NCI-H2196 treated with DMSO at 0.1 percent for 48 hours (cell line): ENCODE data around the gene EGF.

Source experiments
- DNase-seq: peaks from one replicate; lab custom pipeline; 2025; ENCODE audit not compliant: unreplicated experiment; lab: John Stamatoyannopoulos, UW

The EGF gene

DNA sequence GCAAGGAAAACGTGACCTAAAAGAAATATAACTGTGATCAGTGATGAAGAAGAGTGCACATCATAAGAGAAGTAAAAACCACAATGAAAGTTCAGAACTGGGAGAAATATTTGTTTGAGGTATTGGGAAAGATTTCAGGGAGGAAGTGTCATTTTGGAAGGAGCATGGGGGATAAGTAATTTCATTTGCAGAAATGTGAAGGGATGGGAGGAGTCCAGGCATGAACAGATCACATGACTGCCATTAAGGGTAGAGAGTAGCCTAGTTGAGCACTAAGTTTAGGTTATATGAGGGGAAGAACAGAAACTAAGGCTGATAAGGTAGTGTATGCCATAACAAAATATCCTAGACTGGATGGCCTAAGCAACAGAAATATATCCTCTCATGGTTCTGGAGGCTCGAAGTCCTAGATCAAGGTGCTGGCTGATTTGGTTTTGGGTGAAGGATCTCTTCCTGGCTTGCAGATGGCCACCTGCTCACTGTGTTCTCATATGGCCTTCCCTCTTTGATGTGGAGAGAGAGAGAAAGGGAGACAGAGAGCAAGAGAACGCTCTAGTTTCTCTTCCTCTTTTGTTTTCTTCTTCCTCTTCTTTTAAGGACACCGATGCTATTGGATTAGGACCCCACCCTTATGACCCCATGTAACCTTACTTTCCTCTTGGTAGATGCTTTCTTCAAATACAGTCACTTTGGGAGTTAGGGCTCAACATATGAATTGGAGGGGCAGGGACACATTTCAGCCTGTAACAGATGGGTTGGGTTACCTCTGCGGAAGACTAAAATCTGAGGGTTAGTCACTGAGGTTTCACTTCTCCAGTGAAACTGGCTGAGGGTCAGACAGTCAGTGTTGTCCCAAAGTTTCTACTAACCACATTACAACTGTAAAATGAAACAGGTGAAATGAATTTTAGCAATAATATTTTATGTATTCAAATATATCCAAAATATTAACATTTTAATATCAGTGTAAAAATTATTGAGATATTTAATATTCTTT is 77.9 kb downstream of the EGF start:
- DNase-seq: no peak

DNA sequence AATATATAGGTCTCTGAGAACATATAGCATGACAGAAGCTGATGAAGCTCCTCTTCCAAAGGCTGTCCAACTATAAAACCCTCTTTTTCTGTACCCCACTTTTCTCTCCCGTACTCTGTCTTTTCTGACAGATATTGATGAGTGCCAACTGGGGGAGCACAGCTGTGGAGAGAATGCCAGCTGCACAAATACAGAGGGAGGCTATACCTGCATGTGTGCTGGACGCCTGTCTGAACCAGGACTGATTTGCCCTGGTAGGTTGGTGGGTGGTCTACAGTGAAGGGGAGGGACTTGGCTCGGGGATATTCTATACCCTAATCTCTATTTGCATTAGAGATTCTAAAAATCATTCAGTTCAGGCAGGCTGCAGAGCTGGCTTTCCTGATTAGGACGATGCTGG is 80.4 kb downstream of the EGF start:
- no peak for DNase-seq

- DNase-seq: no peak
Measured at GRCh38 chr4:109994415-109994827, 81.7 kb downstream of the EGF start.

DNA sequence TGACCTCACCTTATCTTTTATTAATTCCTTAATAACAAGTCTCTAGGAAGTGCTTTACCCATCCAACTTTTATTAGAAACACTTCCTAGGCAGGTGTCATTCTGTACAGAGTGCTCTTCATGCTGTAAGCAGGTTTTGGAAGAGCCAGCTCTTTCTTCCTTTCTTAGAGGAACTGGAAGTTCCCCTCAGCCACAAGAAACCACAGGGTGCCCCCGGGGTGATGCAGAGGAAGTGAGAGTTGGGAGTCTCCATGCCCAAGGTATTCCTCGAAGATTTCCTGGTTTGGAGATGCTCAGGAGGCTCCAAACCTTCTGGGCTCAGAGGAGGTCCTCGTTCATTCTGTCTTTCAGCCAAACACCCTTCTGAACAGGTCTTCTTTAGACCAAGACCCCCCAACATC is 83.8 kb downstream of the EGF start:
- DNase-seq: no peak

DNA sequence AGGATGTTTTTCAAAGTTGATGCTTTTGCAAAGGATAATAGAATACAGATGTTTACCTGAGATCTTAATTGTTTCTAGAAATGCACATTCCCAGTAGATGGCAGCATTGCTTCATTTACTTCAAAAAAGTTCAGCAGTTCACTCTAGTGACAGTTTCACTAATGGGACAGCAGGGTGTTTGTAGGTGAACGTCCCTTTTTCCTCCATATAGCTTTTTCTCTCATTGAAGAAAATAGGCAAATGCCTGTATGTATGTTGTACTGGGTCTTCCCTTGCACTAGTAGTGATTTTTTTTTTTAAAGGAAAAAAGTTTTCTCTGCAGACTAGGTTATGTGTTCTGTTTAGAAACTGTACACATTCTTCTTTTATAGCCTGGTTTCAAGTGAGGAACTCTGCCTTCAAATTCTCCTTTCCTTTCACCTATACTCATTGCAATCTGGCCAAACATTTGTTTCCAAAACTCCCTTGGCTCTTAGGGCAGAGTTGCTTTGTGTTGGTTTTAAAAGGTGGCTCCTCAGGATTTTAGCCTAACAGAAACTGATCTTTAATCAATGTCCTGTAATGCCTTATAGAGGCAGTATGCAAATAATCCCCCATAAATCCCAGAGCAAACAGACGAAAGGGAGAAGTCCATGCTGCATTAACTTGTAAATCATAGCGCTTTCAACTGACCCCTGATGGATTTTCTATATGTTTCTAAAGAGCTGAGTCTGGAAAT is 86.3 kb downstream of the EGF start:
- DNase-seq: peak; percentile 3

GRCh38 chr4:109999585-109999912 is 86.9 kb downstream of the EGF start:
- no peak for DNase-seq

DNA sequence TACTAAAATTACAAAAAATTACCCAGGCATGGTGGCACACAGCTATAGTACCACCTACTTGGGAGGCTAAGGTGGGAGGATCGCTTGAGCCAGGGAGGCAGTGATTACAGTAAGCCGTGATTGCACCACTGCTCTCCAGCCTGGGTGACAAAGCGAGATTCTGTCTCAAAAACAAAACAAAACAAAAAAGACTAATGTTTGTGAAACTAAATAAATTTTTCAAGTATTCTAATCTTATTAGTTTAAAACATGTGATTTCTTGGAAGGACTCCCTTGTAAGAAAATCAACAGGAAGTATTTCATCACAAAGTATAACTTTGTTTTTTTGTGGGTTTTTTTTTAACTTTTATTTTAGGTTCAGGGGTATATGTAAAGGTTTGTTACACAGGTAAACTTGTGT is 89.6 kb downstream of the EGF start:
- DNase-seq: no peak

DNA sequence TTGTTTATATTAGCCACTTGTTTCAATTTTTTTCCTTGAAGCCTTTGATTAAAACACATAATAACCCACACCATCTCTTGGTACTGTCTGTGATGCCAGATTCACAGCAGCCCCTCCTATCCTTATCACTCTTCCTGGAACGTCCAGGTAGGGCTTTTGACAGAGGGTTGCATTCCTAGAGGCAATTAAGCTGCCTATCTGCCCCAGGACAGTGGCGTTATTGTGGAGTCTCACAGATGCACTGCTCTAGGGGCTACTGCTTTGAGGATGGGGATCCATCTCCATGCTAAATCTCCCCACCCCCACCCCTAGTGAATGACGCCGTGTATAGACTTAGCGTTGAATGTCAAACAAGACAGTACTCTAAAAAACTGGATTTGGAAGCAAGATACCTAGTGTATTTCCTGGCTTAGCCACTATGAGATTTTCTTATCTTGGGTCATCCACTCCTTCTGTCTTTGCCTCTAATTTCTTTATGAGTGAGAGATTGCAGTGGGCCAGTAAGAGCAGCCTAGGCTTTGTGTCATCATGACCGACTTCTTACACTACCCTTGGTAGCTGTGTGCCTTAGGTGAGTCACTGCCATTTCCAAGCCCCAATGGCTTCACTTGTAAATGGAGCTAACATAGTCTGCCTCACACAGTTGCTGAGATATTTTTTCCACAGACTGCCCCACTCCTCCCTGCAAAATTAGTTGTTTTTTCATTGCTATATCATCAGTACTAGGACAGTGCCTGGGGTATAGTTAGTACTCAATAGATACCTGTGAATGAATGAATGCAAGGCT is 90.9 kb downstream of the EGF start:
- DNase-seq: no peak

GRCh38 chr4:110004556-110004955 is 91.9 kb downstream of the EGF start:
- DNase-seq: no peak

DNA sequence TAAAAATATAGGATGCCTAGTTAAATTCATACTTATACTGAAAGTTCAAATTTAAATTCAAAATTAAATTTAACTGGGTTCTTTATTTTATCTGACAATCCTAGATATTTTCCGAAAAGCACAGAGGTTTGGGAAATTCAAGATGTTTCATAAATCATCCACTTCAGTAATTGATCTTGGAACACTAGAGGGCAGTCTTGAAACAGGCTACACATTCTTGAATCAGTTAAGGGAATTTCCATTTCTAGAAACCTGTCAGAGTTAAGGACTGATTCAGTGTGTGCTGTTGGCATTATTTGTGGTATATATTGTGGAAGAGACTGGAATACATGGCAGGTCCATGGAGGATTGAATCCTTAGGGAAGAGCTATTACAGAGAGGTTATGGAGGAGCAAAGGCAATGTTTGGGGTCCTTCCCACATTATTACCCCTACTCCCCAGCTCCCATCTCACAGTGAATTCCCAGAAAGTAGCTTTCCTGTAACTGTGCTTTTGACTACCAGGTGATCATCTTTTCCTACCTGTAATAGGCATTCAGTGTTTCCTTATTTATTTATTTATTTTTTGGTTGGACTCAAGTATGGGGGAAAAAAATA is 92.9 kb downstream of the EGF start:
- DNase-seq: peak; percentile 15

DNA sequence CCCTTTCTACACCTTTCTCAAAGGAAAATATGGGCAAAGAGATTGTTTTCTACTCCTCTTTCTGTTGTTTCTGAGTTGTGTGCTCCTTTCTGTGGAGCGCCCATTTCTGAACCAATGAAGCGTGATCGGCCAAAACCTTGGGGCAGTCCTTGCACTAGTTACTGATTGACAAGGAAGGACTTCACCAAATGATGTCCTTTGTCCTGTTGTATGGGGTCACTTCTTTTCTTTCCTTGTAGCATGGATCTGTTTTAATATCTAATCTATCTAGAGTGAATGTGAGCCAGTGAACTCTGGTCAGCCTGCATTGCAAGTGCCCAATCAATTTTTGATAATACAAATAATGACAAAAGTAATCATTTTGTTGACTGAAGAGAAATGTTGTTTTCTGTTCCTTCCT is 94.5 kb downstream of the EGF start:
- DNase-seq: no peak

DNA sequence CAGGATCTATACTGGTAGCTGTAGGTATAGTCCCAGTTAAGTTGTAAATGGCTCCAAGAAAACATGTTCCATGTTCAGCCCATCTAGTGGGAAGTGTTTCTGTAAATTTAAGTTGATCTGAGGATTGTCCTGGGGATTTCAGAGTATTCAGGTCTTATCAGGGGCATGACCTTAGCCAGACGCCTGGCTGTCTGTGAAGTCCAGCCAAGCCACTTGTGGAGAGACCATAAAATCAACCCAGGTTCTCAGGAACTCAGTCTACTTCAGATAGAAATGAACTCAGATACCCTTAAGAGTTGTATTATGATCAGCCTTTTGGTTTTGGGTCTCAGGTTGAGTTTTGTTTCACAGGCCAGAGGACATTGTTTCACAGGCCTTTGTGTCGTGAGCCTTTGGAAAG is 95.9 kb downstream of the EGF start:
- DNase-seq: no peak

- DNase-seq: no peak
Measured at GRCh38 chr4:110009550-110009949, 96.9 kb downstream of the EGF start.

- no peak for DNase-seq
Measured at GRCh38 chr4:110010797-110011196, 98.1 kb downstream of the EGF start.

GRCh38 chr4:110012917-110013316 is 100.2 kb downstream of the EGF start:
- DNase-seq: no peak

DNA sequence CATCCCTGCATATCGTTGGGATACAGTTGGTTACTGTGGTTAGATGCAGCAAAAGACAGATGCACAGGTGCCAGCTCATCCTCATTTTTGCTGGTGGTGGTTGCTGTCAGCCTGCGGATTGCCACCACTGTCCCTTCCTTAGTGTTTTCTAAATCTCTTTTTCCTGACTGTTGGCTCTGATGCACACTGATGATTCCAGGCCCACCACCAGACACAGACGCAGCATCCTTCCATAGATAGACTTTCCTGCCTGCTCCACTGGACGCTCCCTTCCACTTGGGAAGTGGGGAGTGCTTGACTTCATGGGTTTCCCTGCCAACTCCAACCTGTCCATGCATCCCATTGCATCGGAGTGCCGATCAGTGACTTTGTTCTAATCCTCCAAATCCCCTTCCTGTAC is 101.5 kb downstream of the EGF start:
- no peak for DNase-seq

DNA sequence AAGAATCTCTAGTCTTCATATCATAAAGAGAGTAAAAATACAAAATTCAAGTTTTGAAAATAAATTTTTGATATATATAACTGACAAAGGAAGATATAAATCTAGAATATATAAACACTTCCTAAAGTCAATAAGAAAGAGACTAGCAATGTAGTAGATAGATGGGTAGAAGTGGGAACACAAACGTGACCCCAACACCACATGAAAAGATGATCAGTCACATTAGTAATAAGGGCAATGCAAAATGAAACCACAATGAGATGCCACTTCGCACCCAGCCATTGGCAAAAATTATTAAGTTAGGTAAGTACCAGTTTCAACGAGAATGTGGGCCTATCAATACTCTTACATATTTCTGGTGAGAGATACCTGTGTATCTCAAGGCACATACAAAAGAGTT is 106.5 kb downstream of the EGF start:
- DNase-seq: no peak

DNA sequence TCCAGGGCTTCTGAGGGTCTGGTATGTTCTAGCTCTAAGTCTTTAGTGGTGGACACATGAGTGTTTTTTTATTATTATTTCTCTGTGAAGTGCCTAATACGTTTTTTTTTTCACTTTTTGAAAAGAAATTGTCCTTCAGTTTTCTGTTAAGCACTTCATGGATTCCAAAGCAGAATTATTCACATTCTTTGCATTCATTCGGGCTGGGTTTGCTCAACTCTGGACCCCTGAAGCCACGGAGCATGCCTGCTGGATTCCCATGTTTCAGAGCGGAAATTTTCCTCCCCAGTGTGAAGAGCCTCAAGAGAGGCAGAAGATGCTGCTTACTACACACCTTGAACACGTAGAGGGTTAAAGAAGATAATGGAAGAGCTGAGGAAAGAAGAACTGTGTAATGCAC is 107.5 kb downstream of the EGF start:
- no peak for DNase-seq

DNA sequence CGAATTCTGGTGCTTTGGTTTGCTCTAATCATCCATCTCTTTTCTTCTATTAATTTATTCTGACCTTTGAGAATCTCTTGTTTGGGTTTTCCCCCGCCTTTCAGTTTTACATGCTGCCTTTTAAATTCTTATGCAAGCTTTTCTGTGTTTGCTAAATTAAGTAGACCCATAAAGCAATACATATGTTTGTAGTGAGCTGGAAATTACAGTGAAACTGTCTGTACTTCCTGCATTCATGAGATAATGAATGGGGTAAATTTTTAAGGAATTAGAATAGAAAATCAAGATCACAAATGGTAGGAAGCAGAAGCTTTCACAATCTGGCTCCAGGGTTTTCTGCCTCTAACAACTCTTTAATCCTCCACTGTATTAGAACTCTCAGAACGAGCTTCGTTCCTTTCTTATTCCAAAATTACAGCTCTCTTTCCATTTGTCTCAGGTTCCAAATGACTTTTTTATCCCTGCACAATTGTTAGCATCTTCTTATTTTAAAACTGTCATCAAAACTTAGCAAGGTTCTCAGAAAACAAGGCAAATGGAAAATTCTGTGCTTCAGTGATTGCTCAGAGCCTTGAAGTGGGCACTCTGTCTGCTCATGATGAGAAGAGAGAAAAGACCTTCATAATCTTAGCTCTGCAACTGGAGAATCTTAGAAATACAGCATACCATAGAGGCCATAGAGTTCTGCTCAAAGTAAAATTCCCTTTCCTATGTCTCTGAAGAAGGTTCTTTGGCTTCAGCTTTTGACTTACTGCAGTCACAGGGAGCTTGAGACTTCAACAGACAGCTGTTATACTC is 108.2 kb downstream of the EGF start:
- no peak for DNase-seq

DNA sequence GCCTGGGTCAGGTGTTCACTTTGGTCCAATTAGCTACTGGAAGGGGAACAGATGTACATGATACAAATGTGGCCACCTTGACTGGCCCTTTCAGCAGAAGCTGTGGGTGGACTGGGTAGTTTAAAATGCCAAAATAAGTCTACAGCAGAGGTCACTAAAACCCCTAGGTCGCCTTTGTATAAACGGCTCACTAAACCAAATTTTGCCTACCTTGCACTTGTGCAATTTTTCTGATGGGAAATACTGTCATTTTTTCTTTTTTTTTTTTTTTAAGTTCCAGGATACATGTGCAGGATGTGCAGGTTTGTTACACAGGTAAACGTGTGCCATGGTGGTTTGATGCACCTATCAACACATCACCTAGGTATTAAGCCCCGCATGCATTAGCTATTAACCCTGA is 109.8 kb downstream of the EGF start:
- DNase-seq: no peak
